Ovary (tissue), 3 donors: ENCODE results near the gene SGTA.

Source experiments
- EP300 ChIP-seq: sonication (generic); formaldehyde crosslinking; IDR thresholded peaks from one replicate; pipeline ENCODE4 v1.6.1; 2017; ENCODE audit warnings: antibody characterized with exemption
- POLR2A ChIP-seq: fragments of 450-650 bp; IDR thresholded peaks from one replicate; pipeline ENCODE4 v1.6.1; 2017; ENCODE audit warnings: antibody characterized with exemption, mild to moderate bottlenecking, moderate library complexity
- TF ChIP-seq, protein P1 (sequence below), 3 donors: fragments of 450-650 bp in 2 of 3; fragments of 200-600 bp in 1 of 3; IDR thresholded peaks; one replicate each; pipeline versions ENCODE4 v1.5.1 to v1.8.0; 2016 to 2022; ENCODE audit warnings: antibody characterized with exemption in 3 of 3, mild to moderate bottlenecking in 1 of 3
- donor health status: DM: no; HTN: no; CAD: no.

DNA sequence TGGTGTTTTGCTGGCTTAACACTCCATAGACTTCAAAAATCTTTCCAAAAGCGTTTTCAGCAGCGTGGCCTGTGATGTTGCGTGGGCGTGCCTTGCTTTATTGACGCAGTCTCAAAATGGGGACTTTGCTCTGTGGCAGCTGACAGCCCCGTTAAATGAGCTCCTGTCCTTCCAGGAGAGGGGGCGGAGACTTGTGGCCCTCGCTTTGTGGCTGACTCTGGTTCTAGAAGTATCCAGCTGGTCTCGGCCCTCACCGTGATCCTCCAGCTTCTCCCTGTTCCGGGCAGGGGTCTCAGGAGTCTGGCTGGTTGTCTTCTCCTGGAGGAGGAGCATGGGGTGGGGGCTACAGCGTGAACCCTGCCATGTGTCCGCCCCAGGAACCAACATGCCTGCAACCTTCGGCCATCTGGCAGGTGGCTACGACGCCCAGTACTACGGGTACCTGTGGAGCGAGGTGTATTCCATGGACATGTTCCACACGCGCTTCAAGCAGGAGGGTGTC lies 28.2 kb upstream of the SGTA start:
- TF ChIP-seq, protein P1, sequence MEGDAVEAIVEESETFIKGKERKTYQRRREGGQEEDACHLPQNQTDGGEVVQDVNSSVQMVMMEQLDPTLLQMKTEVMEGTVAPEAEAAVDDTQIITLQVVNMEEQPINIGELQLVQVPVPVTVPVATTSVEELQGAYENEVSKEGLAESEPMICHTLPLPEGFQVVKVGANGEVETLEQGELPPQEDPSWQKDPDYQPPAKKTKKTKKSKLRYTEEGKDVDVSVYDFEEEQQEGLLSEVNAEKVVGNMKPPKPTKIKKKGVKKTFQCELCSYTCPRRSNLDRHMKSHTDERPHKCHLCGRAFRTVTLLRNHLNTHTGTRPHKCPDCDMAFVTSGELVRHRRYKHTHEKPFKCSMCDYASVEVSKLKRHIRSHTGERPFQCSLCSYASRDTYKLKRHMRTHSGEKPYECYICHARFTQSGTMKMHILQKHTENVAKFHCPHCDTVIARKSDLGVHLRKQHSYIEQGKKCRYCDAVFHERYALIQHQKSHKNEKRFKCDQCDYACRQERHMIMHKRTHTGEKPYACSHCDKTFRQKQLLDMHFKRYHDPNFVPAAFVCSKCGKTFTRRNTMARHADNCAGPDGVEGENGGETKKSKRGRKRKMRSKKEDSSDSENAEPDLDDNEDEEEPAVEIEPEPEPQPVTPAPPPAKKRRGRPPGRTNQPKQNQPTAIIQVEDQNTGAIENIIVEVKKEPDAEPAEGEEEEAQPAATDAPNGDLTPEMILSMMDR (IDR thresholded peaks at IDR 0.05): no peak
- TF ChIP-seq POLR2A (no peak), EP300 (no peak)
